Lower leg skin (tissue), 4 donors: ENCODE results near the gene BRD7. TPM values are rescaled to one million over a fixed set of nuclear protein-coding genes. Genes with fewer than 3 reads are reported as not detected.
A peak's percentile ranks its signal among the peaks of the same experiment; 100 is the strongest.

Experiments
- DNase-seq, 2 donors: peaks; one replicate each; pipeline ENCODE4 v3.0.0-alpha.2; 2019; ENCODE audit warnings: low spot score in 2 of 2
- H3K4me3 ChIP-seq: fragments of 200-600 bp; sonication (generic); 2 replicates; pipeline ENCODE4 v1.5.1; 2017; ENCODE audit warnings: mild to moderate bottlenecking, low read depth; ENCODE audit not compliant: poor library complexity, severe bottlenecking
- CTCF ChIP-seq, 3 donors: fragments of 450-650 bp; IDR thresholded peaks; one replicate each; pipeline ENCODE4 v1.5.1; 2016; ENCODE audit warnings: antibody characterized with exemption in 3 of 3, mild to moderate bottlenecking in 3 of 3, moderate library complexity in 2 of 3
- POLR2A ChIP-seq, 2 donors: fragments of 450-650 bp; IDR thresholded peaks; one replicate each; pipeline ENCODE4 v1.6.1; 2016 to 2017; ENCODE audit warnings: antibody characterized with exemption in 2 of 2, mild to moderate bottlenecking in 1 of 2, moderate library complexity in 1 of 2
- WGBS, 2 donors: methylation state at CpG; one replicate each; pipeline ENCODE4 v1.1.5; 2018; 5-methylcytosine and 5-hydroxymethylcytosine counted together
- intact Hi-C: fragments of 100-400 bp; cut with DNase I; formaldehyde crosslinking; loops from one replicate; pipeline ENCODE4 v1.15.0; 2023; ENCODE audit warnings: low total_unique reads
- total RNA-seq, 4 donors: library from RNA; depleted of rRNA; stranded (reverse); fragments of >200 nt; gene quantifications; one replicate each; pipeline ENCODE4 v1.1.0, GENCODE V29; 2016

Gene BRD7
- total RNA-seq, 4 donors from 2014 or later, result 48.6 to 86.3 (median 52.0) TPM

DNA sequence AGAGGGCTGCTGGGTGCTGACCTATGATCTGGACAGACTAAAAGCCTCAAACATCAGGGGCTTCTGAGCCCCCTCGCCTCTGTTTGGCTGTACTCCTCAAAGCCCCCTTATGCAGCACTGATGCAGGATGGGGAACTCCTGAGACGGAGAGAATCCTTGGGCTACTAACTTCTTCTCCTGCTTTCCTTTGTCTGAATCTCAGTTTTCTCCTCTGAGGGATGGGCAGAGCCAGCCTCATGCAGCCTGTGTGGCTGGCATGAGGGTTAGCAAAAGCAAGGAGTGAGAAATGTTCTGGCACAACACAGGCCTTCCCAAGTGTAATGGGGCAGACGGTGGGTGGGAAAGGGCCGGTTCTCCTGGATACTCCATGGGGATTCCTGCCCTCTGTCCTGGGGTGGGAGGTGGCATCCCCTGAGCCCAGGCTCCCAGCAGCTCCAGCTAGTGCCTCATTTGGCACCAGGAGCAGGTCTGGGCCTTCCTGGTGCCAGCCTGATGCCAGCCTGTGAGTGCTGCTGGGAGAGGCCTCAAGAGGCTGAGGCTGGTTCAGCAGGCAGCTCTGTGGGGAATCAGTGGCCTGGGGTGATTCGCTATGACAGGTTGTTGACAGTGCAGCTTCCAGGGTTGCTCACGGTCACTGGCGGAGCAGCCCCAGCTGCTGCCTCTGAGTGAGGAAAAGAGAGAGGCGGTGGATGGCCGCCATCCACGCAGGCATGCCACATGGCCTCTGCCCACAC, 4.0 kb upstream of the BRD7 start:
- no peak for DNase-seq
- TF ChIP-seq CTCF (IDR thresholded peaks at IDR 0.05) (no peak), POLR2A (IDR thresholded peaks at IDR 0.05) (no peak)
- no peak overlapping the region for H3K4me3 ChIP-seq
- 72 to 73% methylated on average over 4 to 7 of the region's 10 CpGs for WGBS, 2 donors
- intact Hi-C loops, result loop anchor here (10.0 kb wide), 2 partner anchors 292 to 348 kb away; partner anchors contain the start of gene CNEP1R1

- intact Hi-C loops, result loop anchor here (10.0 kb wide), 2 partner anchors 293 to 347 kb away; partner anchors contain the start of gene CNEP1R1
- TF ChIP-seq CTCF (IDR thresholded peaks at IDR 0.05) (no peak), POLR2A (IDR thresholded peaks at IDR 0.05) (no peak)
- H3K4me3 ChIP-seq, result no peak overlapping the region
- 60 to 72% methylated on average over 7 of the region's 7 CpGs for WGBS, 2 donors
- DNase-seq, result no peak
Observed at GRCh38 chr16:50371936-50372595, 3.3 kb upstream of the BRD7 start.

GRCh38 chr16:50371036-50371716, 2.4 kb upstream of the BRD7 start:
- no peak for DNase-seq
- intact Hi-C loops, result loop anchor here (10.0 kb wide), 2 partner anchors 294 to 346 kb away; partner anchors contain the start of gene CNEP1R1
- no peak for TF ChIP-seq CTCF (IDR thresholded peaks at IDR 0.05)
- no peak for TF ChIP-seq POLR2A (IDR thresholded peaks at IDR 0.05)
- H3K4me3 ChIP-seq, result no peak overlapping the region
- 92 to 95% methylated on average over 4 of the region's 4 CpGs for WGBS, 2 donors

DNA sequence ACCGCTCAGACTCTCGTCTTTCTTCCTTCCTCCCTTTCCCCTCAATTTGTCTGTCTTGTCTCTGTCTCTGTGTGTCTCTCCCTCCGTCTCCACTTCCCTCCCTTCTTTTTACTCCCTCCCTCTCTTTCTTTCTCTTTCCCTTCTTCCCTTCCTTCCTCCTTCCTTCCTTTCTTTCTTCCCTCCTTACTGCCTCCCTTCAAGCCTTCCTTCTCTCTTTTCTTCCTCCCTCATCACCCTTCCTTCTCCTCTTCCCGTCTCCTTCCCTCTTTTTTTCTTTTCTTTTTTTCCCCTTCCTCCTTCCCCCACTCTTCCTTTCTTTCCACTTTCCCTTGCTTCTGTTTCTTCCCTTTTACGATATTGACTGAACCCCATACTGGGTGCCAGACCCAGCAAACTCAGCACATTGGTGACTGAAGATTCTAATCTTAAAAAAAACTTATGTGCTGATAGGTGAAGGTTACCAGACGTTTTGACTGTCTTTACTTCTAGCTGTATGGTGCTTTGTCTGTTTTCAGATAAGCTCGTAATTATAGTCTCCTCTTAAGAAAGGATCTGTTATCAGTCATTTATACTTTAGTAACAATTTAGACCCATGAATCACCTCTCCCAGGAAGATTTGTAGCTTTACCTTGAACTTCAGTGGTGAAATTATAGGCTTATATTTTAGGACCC, 481 bp upstream of the BRD7 start:
- intact Hi-C loops, result no loop called here
- 22% methylated on average over 7 of the region's 7 CpGs for WGBS, 2 donors
- TF ChIP-seq CTCF (IDR thresholded peaks at IDR 0.05) (peak in 1 of 3 donors; percentile 39), POLR2A (IDR thresholded peaks at IDR 0.05) (no peak)
- DNase-seq, result no peak
- no peak overlapping the region for H3K4me3 ChIP-seq

DNA sequence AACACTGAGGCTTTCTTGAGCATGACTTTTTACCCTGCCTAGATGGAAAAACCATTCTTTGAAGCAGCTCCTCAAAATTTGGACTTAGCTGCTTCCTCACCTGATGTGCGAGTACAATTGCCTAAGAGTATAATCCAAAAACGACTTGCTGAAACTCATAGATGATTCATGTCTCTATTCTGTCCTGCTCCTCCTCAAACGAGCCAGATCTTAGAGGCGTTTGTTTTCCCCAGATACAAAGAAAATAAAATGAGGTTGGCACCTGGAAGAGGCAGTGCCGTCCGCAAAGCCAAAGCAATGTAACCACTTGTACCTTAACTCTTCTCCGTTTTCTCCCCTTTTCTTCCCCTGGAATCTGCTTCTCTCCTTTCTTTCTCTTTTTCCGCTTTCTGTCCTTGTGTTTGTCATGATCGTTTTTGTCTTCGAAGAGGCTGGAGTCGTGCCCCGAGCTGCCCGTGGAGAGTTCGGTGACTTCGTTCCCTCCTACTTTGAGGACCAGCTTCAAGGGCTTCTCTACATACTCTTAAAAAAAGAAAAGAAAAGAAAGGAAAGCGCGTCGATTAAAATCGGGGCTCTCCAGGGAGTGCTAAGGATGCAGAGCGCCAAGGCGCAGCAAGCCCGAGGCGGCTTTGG, 895 bp downstream of the BRD7 start:
- WGBS, 2 donors, result 2 to 3% methylated on average over 23 of the region's 23 CpGs
- no peak for TF ChIP-seq CTCF (IDR thresholded peaks at IDR 0.05)
- TF ChIP-seq POLR2A (IDR thresholded peaks at IDR 0.05), result no peak
- intact Hi-C loops, result no loop called here
- no peak for DNase-seq
- peak overlapping the region; percentile 95 for H3K4me3 ChIP-seq
